Measurements from ENCODE around the gene WAPL.

DNA sequence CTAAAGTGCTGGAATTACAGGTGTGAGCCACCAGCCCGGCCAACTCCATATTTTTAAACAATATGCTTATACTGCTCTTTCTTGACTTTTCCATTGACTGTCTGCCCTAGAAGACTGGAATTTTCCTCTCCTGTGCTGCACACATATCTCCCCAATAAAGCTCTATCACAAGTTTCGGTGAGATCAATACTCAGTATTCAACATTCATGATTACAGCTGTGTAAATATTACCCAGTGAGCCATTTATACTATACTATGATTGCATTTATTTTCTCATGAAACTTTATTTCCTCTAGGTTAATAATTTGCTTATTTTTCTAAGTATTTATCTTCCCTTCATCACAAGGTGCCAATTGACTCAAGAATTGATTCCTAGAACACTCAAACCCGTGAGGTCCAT, 106.5 kb downstream of the WAPL start:
- TF ChIP-seq, protein P1, sequence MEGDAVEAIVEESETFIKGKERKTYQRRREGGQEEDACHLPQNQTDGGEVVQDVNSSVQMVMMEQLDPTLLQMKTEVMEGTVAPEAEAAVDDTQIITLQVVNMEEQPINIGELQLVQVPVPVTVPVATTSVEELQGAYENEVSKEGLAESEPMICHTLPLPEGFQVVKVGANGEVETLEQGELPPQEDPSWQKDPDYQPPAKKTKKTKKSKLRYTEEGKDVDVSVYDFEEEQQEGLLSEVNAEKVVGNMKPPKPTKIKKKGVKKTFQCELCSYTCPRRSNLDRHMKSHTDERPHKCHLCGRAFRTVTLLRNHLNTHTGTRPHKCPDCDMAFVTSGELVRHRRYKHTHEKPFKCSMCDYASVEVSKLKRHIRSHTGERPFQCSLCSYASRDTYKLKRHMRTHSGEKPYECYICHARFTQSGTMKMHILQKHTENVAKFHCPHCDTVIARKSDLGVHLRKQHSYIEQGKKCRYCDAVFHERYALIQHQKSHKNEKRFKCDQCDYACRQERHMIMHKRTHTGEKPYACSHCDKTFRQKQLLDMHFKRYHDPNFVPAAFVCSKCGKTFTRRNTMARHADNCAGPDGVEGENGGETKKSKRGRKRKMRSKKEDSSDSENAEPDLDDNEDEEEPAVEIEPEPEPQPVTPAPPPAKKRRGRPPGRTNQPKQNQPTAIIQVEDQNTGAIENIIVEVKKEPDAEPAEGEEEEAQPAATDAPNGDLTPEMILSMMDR (IDR thresholded peaks at IDR 0.05; ENCODE audit: low read depth, low read length): no peak
- TF ChIP-seq POLR2A (IDR thresholded peaks at IDR 0.05; ENCODE audit: extremely low read depth, insufficient read length): no peak

Measured in NB4 (cell line).